Measurements from ENCODE around the gene TNFAIP3. TPM values are rescaled to one million over a fixed set of nuclear protein-coding genes. Genes with fewer than 3 reads are reported as not detected.

Gene TNFAIP3
- polyA plus RNA-seq, 3 donors, result 7.1 to 92.0 (median 15.6) TPM

DNA sequence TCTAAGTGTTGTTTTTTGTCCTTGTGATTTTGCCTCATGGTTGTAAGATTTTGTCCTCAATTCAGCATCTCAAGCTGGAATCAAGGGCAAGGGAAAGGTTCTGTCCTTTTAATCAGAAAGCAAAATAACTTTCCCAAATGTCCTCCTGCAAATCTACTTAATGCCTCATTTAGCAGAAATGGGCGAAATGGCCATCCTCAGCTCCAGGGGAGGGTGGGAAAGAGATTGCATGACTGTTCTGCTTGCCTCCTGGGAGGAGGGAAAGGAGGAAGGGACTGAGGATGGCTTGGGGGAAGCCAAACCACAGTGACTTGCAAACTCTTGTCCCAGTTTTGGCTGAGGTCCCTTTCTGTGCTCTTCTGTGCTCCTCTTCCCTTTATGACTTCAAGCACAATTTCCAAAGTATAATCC, 43.4 kb downstream of the TNFAIP3 start:
- H3K27ac ChIP-seq (ENCODE audit: low read depth, low read length), result no peak overlapping the region
- 39 to 65% (median 43%) methylated on average over 1 of the region's 1 CpG for WGBS, 3 donors

DNA sequence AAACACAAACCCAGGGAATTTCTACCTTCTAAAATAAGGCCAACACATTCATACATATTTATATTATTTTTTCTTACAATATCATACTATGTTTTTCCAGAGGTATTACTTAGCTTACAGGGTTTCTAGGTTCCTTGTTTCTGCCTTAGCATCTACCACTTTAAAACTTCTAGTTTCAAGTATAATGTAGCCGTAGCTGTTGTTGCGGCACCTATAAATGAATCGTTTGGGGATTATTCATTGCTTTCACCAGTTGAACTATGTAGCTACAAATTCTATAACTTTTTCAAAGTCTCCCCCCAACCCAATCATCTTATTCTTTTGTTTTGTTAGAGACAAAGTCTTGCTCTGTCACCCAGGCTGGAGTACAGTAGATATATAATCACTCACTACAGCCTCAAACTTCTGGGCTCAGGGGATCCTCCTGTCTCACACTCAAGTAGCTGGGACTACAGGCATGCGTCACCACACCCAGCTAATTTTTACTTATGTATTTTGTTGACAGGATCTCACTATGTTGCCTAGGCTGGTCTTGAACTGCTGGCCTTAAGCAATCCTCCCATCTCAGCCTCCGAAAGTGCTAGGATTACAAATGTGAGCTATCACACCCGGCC, 43.9 kb downstream of the TNFAIP3 start:
- no peak overlapping the region for H3K27ac ChIP-seq (ENCODE audit: low read depth, low read length)
- 70 to 90% (median 78%) methylated on average over 6 of the region's 6 CpGs for WGBS, 3 donors

DNA sequence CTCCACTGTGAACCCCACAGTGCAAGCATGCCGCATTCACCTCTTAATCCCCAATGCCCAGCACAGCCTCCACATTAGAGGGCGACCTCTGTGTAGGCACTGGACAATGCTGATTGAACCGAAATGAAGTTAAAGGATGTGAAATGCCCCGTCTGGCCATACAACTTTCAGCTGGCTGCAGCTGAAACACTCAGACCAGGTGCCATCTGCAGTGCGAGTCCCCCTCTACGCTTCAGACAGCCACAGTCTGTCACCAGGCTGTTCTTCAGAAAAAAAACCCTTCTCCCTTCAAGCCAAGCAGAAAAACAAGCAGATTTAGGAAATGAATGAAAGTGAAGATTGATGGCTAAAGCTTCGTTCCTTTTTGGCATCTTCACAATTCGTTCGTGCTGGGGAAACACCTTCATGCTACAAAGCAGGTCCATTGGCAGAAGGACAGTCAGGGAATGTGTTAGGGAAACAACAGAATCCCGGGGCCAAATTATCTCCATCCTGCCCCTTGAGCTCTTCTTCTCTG, 44.7 kb downstream of the TNFAIP3 start:
- WGBS, 3 donors, result 55 to 63% (median 60%) methylated on average over 10 of the region's 10 CpGs
- no peak overlapping the region for H3K27ac ChIP-seq (ENCODE audit: low read depth, low read length)

DNA sequence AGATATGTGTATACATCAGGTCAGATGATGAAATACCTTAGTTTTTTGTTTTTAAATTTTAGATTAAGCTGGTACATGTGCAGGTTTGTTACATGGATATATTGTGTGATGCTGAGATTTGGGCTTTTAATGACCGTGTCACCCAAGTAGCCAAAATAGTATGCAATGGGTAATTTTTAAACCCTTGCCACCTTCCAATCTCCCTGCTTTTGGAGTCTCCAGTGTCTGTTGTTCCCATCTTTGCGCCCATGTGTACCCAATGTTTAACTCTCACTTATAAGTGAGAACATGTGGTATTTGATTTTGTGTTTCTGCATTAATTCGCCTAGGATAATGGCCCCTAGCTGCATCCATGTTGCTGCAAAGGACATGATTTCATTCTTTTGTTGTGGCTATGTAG, 45.8 kb downstream of the TNFAIP3 start:
- WGBS, 3 donors, result 85% methylated on average over 3 of the region's 3 CpGs
- H3K27ac ChIP-seq (ENCODE audit: low read depth, low read length), result no peak overlapping the region

DNA sequence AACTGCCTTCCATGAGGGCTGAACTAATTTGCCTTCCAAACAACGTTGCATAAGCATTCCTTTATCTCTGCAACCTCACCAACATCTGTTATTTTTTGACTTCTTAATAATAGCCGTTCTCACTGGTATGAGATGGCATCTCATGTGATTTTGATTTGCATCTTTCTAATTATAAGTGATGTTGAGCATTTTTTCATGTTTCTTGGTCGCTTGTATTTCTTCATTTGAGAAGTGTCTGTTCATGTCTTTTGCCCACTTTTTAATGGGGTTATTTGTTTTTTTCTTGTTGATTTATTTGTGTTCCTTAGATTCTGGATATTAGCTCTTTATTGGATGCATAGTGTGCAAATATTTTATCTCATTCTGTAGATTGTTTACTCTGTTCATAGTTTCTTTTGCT, 46.4 kb downstream of the TNFAIP3 start:
- no peak overlapping the region for H3K27ac ChIP-seq (ENCODE audit: low read depth, low read length)
- 72 to 83% (median 77%) methylated on average over 3 of the region's 3 CpGs for WGBS, 3 donors

DNA sequence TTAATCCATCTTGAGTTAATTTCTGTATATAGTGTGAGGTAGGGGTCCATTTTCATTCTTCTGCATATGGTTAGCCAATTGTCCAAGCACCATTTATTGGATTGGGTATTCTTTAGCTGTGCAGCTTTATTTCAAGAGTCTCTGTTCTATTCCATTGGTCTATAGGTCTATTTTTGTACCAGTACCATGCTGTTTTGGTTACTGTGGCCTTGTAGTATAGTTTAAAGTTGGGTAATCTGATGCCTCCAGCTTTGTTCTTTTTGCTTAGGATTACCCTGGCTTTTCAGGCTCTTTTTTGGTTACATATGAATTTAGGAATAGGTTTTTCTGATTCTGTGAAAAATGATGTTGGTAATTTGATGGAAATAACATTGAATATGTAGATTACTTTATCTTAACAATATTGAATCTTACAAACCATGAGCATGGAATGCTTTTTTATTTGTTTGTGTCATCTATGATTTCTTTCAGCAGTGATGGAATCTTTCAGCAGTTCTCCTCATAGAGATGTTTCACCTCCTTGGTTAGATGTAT, 47.0 kb downstream of the TNFAIP3 start:
- H3K27ac ChIP-seq (ENCODE audit: low read depth, low read length), result no peak overlapping the region

DNA sequence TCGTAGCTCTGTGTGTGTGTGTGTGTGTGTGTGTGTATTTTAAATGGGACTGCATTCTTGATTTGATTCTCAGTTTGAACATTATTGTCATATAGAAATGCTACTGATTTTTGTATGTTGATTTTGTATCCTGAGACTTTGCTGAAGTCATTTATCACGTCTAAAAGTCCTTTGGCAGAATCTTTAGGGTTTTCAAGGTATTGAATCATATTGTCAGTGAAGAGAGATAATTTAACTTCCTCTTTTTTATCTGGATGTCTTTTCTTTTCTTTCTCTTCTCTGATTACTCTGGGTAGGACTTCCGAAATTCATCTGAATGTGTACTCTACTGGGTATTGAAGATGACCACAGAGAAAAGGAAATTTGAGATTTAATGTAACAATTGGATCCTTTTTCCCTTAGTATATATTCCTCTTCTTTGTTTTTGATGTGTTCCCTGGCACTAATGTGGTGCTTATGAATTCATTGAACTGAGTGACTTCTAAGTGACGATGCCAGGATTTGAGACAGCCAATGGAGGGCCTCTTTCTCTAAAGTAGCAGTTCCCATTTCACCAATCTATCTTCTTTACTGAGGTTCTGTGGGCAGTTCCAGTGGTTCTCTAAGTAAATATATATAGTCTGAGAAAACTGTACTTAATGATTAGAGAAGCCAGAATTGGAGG, 47.6 kb downstream of the TNFAIP3 start:
- 76 to 80% (median 80%) methylated on average over 4 of the region's 4 CpGs for WGBS, 3 donors
- no peak overlapping the region for H3K27ac ChIP-seq (ENCODE audit: low read depth, low read length)

DNA sequence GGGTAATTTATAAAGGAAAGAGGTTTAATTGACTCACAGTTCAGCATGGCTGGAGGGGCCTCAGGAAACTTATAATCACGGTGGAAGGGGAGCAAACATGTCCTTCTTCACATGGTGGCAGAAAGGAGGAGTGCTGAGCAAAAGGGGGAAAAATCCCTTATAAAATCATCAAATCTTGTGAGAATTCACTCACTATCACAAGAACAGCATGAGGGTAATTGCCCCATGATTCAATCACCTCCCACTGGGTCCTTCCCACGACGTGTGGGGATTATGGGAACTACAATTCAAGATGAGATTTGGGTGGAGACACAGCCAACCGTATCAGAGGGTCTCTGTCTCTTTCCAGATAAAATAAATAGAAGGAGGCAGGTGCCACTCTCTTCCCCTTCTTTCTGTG, 48.7 kb downstream of the TNFAIP3 start:
- WGBS, 3 donors, result 59 to 75% (median 75%) methylated on average over 4 of the region's 4 CpGs

DNA sequence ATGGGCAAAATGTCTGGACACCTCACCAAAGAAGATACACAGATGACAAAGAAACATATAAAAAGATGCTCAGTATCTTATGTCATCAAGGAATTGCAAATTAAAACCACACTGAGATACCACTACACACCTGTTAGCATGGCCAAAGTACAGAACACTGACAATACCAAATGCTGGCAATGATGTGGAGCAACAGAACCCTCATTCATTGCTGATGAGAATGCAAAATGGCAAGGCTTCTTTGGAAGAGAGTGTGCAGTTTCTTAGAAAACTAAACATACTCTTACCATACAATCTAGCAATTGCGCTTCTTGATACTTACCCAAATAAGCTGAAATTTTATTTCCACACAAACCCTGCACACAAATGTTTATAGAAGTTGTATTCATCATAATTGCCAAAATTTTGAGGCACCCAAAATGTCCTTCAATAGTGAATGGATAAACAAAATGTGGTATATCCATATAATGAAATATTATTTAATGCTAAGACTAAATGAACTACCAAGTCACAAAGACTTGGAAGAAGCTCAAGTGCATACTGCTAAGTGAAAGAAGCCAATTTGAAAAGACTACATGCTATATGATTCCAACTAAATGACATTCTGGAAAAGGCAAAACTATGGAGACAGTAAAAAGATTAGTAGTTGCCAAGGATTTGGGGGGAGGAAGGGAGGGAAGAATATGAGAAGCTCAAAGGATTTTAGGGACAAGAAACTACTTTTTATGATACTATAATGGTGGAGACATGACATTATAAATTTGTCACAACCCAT, 50.7 kb downstream of the TNFAIP3 start:
- 97 to 100% (median 100%) methylated on average over 1 of the region's 1 CpG for WGBS, 3 donors
- H3K27ac ChIP-seq (ENCODE audit: low read depth, low read length), result no peak overlapping the region

More for the DNA sequence above, 48.7 kb downstream of the TNFAIP3 start:
- no peak overlapping the region for H3K27ac ChIP-seq (ENCODE audit: low read depth, low read length)

DNA sequence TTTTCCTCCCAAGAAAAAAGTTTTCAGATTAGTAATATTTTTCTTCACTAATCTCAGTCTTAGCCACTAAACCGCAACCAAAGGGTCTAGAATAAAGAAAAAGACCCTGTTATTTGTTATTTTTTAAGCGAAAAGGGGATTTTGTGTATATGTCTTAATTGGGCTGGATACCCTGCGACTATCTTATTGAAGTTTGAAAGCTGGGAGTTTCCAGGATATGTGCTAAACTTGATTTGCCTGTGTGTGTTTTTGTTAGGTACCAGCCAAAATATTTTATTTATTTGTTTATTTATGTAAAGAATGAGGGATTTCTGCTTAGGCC, 52.4 kb downstream of the TNFAIP3 start:
- WGBS, 3 donors, result 91 to 96% (median 94%) methylated on average over 3 of the region's 3 CpGs
- no peak overlapping the region for H3K27ac ChIP-seq (ENCODE audit: low read depth, low read length)

DNA sequence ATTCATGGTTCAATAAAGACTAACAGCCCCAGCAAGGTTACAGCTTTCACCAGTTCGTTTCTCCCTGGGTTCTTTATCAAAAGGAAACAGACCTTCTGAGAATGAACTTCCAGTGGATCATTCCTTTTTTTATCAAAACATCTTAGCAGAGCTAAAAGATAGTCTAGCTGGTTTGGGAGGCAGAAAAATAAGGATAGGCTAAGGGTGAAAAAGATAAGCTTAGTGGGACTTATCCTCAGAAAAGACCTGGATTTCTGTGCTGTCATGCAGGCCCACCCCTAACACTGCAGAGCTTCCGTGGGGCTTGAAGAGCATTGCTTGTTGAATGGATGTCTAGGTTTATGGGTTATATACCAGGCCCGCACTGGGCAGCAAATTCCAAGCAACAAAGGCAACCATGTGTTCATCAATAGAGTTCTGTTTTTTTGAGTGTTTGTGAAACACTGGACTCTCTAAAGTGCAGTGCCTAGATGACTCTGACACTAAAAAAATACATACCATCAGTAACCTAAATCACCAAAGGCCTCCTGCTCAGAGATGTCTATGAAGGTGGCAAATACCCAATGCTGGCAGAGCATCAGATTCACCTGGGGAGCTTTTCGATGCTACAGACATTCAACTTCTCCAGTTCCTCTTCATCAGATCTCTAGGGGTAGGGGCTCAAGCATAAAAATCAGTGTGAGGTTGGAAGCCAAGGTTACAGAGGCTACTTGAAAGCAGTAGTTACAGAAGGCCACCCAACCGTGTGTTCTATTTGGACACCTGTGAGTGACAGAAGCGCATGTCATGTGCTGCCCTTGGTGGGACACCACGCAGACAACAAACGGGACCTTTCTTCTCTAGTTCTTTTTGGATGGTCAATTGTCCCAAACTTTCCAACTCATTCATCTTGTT, 53.0 kb downstream of the TNFAIP3 start:
- no peak overlapping the region for H3K27ac ChIP-seq (ENCODE audit: low read depth, low read length)
- WGBS, 3 donors, result 82 to 87% (median 82%) methylated on average over 8 of the region's 8 CpGs

DNA sequence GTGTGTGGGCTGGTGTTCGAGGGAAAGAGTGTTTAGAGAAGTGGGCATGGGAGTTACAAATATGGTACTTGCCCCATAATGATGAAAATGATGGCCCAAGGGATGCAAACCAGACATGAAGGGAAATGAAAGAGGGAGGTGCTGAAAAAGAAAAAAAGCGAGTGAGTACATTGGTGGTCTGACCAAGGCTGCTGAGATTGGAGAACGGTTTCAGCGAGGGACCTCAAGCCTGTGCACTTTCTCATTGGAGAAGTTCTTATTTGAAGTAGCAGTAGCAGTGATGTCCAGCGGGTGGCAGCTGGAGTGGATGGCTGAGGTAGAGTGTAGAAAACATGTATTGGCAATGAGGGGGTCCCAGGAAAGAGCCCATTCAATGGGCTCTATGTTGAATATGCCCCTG, 54.8 kb downstream of the TNFAIP3 start:
- 82 to 91% (median 84%) methylated on average over 5 of the region's 5 CpGs for WGBS, 3 donors
- no peak overlapping the region for H3K27ac ChIP-seq (ENCODE audit: low read depth, low read length)

DNA sequence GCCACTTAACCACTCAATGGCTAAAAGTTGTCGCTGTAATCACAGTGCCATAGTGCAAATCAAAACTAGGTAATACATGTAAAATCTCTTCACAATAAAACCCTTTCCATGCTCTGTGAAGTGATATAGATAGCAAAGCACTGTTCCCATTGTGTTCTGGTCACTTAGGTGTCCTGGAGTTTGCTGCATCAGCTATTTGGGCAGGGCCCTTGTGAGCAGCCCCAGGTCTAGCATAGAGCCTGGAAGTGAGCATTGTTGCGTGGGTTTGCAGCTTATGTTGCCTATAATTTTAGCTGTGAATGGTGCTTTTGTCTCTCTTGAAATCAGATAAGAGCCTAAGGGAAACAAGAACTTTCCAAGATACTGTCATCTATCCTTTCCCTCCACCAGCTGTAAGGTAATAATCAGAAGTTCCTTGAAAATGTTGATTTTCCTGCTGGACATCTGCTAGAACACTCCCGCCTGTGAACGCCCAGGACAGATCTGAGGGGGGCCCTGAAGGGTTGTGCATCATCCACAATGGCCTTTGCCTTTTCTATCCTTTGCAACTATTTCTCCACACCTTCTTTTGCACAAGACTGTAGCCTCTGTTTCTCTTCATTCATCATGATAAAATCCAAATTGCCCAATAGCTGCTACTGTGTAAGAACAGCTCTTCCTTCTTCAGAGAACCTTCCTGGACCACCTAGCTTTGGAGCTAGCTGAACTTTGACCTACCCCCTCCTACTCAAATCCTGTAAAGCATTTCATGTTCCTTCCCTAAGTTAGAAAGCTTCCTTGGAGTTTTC, 57.0 kb downstream of the TNFAIP3 start:
- no peak overlapping the region for H3K27ac ChIP-seq (ENCODE audit: low read depth, low read length)
- WGBS, 3 donors, result 73 to 76% (median 76%) methylated on average over 4 of the region's 4 CpGs

DNA sequence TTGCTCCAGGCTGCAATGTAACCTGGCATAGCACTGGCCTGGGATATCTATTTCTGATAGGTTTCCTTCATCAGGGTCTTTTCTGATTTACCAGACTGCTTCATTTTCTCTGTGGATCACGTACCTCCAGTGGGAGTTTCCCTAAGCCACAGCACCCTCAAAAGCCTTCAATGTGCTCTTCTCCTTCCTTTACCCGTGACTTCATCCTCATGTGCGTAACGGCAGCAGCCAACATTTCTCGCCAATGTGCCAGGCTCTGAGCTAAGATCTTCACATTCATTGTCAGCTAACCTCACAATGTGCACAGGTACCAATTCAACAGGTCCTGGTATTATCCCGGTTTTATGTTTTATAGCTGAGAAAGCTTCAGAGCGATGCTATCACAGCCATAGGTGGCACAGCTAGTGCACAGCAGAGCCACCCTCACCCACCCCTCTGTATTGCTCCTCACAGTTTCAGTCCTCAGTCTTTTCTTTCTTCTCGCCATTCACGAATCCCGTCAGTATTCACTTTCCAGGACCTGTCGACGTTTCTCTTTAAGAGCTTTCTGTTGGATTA, 58.2 kb downstream of the TNFAIP3 start:
- H3K27ac ChIP-seq (ENCODE audit: low read depth, low read length), result no peak overlapping the region
- WGBS, 3 donors, result 86 to 93% (median 89%) methylated on average over 12 of the region's 12 CpGs

DNA sequence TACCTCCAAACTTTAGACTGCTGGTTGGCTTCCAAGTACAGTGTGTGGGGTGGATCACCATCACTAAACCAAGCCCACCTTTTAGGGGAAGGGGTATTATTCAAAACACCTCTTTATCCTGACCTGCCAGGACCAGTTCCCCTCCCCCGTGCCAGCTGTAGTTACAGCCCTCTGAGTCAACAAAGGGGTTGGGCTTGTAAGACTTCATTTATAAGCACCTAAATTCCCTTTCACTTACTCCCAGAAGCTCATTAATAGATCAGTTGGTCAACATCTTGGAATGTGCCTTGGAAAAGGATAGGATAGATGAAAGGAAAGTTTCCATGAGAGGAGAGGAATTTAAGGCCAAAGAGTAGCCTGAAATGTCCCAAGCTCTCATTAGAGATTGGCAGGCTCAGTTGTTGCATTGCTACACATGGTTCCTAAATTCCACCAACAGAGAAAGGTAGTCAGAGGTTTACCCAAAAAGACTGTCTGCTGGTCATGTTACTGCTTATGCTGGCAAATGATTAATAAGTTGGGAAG, 59.2 kb downstream of the TNFAIP3 start:
- 48 to 53% (median 50%) methylated on average over 1 of the region's 1 CpG for WGBS, 3 donors
- no peak overlapping the region for H3K27ac ChIP-seq (ENCODE audit: low read depth, low read length)

DNA sequence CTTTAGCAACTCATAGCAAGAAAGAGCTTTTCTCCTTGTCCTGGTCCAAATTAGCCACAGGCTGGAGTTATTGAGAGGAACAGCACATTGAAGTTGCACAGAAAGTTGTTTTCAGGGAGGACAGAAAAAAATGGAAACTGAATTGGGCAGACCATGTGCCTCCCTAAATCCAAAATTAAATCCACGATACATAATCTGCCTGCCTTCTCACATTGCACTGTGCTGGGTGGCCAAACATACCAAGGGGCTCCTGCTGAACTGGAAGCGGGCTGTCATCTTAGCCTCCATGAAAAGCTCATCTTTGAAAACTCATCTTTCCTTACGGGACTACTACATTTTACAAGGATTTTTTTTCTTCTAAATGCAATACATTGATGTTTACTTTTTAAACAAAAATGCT, 59.9 kb downstream of the TNFAIP3 start:
- no peak overlapping the region for H3K27ac ChIP-seq (ENCODE audit: low read depth, low read length)
- 92 to 97% (median 93%) methylated on average over 3 of the region's 3 CpGs for WGBS, 3 donors

DNA sequence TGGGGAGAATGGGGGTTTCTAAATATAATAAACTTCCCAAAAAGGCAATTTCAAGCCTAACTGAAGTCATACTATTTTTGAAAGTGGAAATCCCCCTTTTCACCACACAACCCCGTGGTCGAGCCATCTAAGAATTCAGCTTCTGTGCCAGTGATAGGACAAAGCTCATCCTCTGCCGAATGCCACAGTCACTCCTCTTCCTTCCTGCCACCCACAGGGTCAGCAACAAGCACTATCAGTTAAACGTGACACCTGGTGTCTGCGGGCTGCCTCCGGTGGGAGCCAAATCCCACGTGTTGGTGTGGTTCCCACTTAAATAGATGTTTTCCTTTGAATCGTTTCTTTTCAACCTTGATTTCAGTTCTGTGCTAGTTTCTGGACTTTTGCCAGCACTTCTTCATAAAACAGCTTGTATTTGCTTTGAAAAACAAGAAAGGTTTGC, 60.7 kb downstream of the TNFAIP3 start:
- WGBS, 3 donors, result 4 to 40% (median 13%) methylated on average over 8 of the region's 8 CpGs
- H3K27ac ChIP-seq (ENCODE audit: low read depth, low read length), result no peak overlapping the region

Measured in adipose tissue (tissue), 3 donors.